Measurements from ENCODE around the gene CEP164.

The CEP164 gene

GRCh38 chr11:117302228-117302627 lies 25.4 kb upstream of the CEP164 start:
- TF ChIP-seq, protein P1, sequence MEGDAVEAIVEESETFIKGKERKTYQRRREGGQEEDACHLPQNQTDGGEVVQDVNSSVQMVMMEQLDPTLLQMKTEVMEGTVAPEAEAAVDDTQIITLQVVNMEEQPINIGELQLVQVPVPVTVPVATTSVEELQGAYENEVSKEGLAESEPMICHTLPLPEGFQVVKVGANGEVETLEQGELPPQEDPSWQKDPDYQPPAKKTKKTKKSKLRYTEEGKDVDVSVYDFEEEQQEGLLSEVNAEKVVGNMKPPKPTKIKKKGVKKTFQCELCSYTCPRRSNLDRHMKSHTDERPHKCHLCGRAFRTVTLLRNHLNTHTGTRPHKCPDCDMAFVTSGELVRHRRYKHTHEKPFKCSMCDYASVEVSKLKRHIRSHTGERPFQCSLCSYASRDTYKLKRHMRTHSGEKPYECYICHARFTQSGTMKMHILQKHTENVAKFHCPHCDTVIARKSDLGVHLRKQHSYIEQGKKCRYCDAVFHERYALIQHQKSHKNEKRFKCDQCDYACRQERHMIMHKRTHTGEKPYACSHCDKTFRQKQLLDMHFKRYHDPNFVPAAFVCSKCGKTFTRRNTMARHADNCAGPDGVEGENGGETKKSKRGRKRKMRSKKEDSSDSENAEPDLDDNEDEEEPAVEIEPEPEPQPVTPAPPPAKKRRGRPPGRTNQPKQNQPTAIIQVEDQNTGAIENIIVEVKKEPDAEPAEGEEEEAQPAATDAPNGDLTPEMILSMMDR (IDR thresholded peaks at IDR 0.05; ENCODE audit: borderline replicate concordance, control extremely low read depth, extremely low read depth, insufficient read depth, missing control alignments): no peak

DNA sequence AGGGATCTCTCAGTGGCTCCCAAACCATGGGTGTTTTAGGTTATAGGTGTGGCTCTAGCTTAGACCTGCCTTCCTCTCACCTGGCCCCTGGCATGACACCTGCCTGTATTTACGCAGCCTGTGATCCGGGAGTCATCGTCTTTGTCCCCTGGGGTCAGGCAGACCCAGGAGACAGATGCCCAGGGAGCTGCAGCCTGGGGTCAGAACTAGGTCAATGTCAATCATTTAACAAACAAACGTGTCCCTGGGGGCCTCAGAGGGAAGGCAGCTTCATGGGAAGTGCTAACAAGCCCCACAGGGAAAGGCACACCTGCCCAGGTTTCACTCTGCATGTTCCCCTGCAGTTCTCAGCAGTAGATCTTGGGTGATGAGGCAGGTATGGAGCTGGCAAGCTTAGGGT lies 24.6 kb upstream of the CEP164 start:
- in situ Hi-C loops (cut with MboI; ENCODE audit: low sequenced_read_pairs, unreplicated experiment): no loop called here
- TF ChIP-seq, protein P1 (IDR thresholded peaks at IDR 0.05; ENCODE audit: borderline replicate concordance, control extremely low read depth, extremely low read depth, insufficient read depth, missing control alignments): no peak
- DNase-seq (ENCODE audit: low spot score): no peak

More at GRCh38 chr11:117302228-117302627, 25.4 kb upstream of the CEP164 start:
- no peak for DNase-seq (ENCODE audit: low spot score)
- in situ Hi-C loops (cut with MboI; ENCODE audit: low sequenced_read_pairs, unreplicated experiment): no loop called here

GRCh38 chr11:117303646-117304315 lies 23.9 kb upstream of the CEP164 start:
- no peak for DNase-seq (ENCODE audit: low spot score)
- TF ChIP-seq, protein P1 (IDR thresholded peaks at IDR 0.05; ENCODE audit: borderline replicate concordance, control extremely low read depth, extremely low read depth, insufficient read depth, missing control alignments): no peak
- in situ Hi-C loops (cut with MboI; ENCODE audit: low sequenced_read_pairs, unreplicated experiment): no loop called here

GRCh38 chr11:117305145-117305544 lies 22.5 kb upstream of the CEP164 start:
- in situ Hi-C loops (cut with MboI; ENCODE audit: low sequenced_read_pairs, unreplicated experiment): no loop called here
- DNase-seq (ENCODE audit: low spot score): no peak
- TF ChIP-seq, protein P1 (IDR thresholded peaks at IDR 0.05; ENCODE audit: borderline replicate concordance, control extremely low read depth, extremely low read depth, insufficient read depth, missing control alignments): no peak

GRCh38 chr11:117309310-117309709 lies 18.3 kb upstream of the CEP164 start:
- no peak for DNase-seq (ENCODE audit: low spot score)
- TF ChIP-seq, protein P1 (IDR thresholded peaks at IDR 0.05; ENCODE audit: borderline replicate concordance, control extremely low read depth, extremely low read depth, insufficient read depth, missing control alignments): no peak
- in situ Hi-C loops (cut with MboI; ENCODE audit: low sequenced_read_pairs, unreplicated experiment): no loop called here

DNA sequence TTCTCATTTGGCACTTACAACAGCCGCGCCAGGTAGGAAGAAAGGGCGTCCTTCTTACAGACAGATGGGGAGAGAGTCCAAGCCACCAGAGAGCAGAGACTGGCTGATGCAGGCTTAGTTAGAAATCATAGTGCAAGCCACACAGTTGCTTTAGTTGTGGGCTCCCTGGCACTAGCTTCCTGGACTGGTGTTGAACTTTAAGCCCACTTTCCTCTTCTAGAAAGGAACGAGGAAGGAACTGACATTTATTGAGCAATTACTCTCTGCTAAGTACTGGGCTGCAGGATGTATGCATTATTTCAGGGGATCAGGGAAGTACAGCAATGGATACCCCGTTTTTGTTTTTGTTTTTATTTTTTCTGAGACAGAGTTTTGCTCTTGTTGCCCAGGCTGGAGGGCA lies 14.6 kb upstream of the CEP164 start:
- in situ Hi-C loops (cut with MboI; ENCODE audit: low sequenced_read_pairs, unreplicated experiment): no loop called here
- no peak for DNase-seq (ENCODE audit: low spot score)
- TF ChIP-seq, protein P1 (IDR thresholded peaks at IDR 0.05; ENCODE audit: borderline replicate concordance, control extremely low read depth, extremely low read depth, insufficient read depth, missing control alignments): no peak
